ENCODE data around the gene PLEKHA6.

PLEKHA6 gene

GRCh38 chr1:204283711-204284651, 75.7 kb downstream of the PLEKHA6 start:
- in situ Hi-C loops (cut with MboI; ENCODE audit: low sequenced_read_pairs, unreplicated experiment), result no loop called here
- no peak for TF ChIP-seq CTCF (IDR thresholded peaks at IDR 0.05; ENCODE audit: borderline replicate concordance, control extremely low read depth, extremely low read depth, insufficient read depth, missing control alignments)
- DNase-seq (ENCODE audit: low spot score), result no peak

- in situ Hi-C loops (cut with MboI; ENCODE audit: low sequenced_read_pairs, unreplicated experiment), result no loop called here
- TF ChIP-seq CTCF (IDR thresholded peaks at IDR 0.05; ENCODE audit: borderline replicate concordance, control extremely low read depth, extremely low read depth, insufficient read depth, missing control alignments), result no peak
- DNase-seq (ENCODE audit: low spot score), result no peak
These were observed 76.9 kb downstream of the PLEKHA6 start for GRCh38 chr1:204282761-204283221.

GRCh38 chr1:204280099-204280961, 79.4 kb downstream of the PLEKHA6 start:
- TF ChIP-seq CTCF (IDR thresholded peaks at IDR 0.05; ENCODE audit: borderline replicate concordance, control extremely low read depth, extremely low read depth, insufficient read depth, missing control alignments), result no peak
- in situ Hi-C loops (cut with MboI; ENCODE audit: low sequenced_read_pairs, unreplicated experiment), result no loop called here
- no peak for DNase-seq (ENCODE audit: low spot score)

GRCh38 chr1:204278958-204279357, 80.8 kb downstream of the PLEKHA6 start:
- no peak for DNase-seq (ENCODE audit: low spot score)
- TF ChIP-seq CTCF (IDR thresholded peaks at IDR 0.05; ENCODE audit: borderline replicate concordance, control extremely low read depth, extremely low read depth, insufficient read depth, missing control alignments), result no peak
- in situ Hi-C loops (cut with MboI; ENCODE audit: low sequenced_read_pairs, unreplicated experiment), result no loop called here

GRCh38 chr1:204278251-204278650, 81.5 kb downstream of the PLEKHA6 start:
- in situ Hi-C loops (cut with MboI; ENCODE audit: low sequenced_read_pairs, unreplicated experiment), result no loop called here
- no peak for TF ChIP-seq CTCF (IDR thresholded peaks at IDR 0.05; ENCODE audit: borderline replicate concordance, control extremely low read depth, extremely low read depth, insufficient read depth, missing control alignments)
- no peak for DNase-seq (ENCODE audit: low spot score)

GRCh38 chr1:204277563-204278219, 82.0 kb downstream of the PLEKHA6 start:
- in situ Hi-C loops (cut with MboI; ENCODE audit: low sequenced_read_pairs, unreplicated experiment), result no loop called here

More at GRCh38 chr1:204277563-204278219, 82.0 kb downstream of the PLEKHA6 start:
- no peak for DNase-seq (ENCODE audit: low spot score)
- no peak for TF ChIP-seq CTCF (IDR thresholded peaks at IDR 0.05; ENCODE audit: borderline replicate concordance, control extremely low read depth, extremely low read depth, insufficient read depth, missing control alignments)
